Transverse colon (tissue), 4 donors: ENCODE data around the gene ZYG11B. TPM values are rescaled to one million over a fixed set of nuclear protein-coding genes. Genes with fewer than 3 reads are reported as not detected.
"Not testable (repeated sequence)": the region's sequence is repeated elsewhere in the genome, so short reads cannot be mapped to it uniquely, and the experiment has no call there.

Experiments
- DNase-seq: peaks from one replicate; pipeline ENCODE4 v3.0.0-alpha.2; 2019
- H3K27ac ChIP-seq, 4 donors: fragments of 200-600 bp; sonication (generic); 2 replicates each; pipeline ENCODE4 v1.5.1; 2016 to 2018; ENCODE audit warnings: inconsistent platforms in 4 of 4
- H3K27me3 ChIP-seq: fragments of 200-600 bp; sonication (generic); 2 replicates; pipeline ENCODE4 v1.5.1; 2017; ENCODE audit warnings: inconsistent platforms
- H3K36me3 ChIP-seq, 4 donors: fragments of 200-600 bp; sonication (generic); 2 replicates each; pipeline ENCODE4 v1.5.1; 2017 to 2019; ENCODE audit warnings: inconsistent platforms in 4 of 4
- H3K4me1 ChIP-seq, 4 donors: fragments of 200-600 bp; sonication (generic); 2 replicates each; pipeline ENCODE4 v1.5.1; 2017 to 2020; ENCODE audit warnings: inconsistent platforms in 4 of 4
- H3K4me3 ChIP-seq, 4 donors: fragments of 200-600 bp; sonication (generic); 1 replicate in 1 of 4; 2 replicates in 3 of 4; pipeline versions ENCODE4 v1.5.1 to v1.6.1; 2017 to 2019; ENCODE audit warnings: inconsistent platforms in 4 of 4
- H3K9me3 ChIP-seq, 2 donors: fragments of 200-600 bp; sonication (generic); 2 replicates each; pipeline ENCODE4 v1.5.1; 2017 to 2019; ENCODE audit warnings: inconsistent platforms in 2 of 2
- CTCF ChIP-seq, 5 experiments: fragments of 200-600 bp in 3 of 5; fragments of 450-650 bp in 2 of 5; sonication (generic) in 3 of 5; IDR thresholded peaks; 1 replicate in 2 of 5; 2 replicates in 3 of 5; pipeline ENCODE4 v1.5.1; 2016 to 2017; ENCODE audit warnings: antibody characterized with exemption in 5 of 5, inconsistent platforms in 3 of 5, mild to moderate bottlenecking in 2 of 5, moderate library complexity in 1 of 5
- EP300 ChIP-seq: sonication (generic); formaldehyde crosslinking; IDR thresholded peaks from one replicate; pipeline ENCODE4 v1.6.1; 2017; ENCODE audit warnings: antibody characterized with exemption, low read depth
- POLR2A ChIP-seq: fragments of 450-650 bp; IDR thresholded peaks from one replicate; pipeline ENCODE4 v1.6.1; 2016; ENCODE audit warnings: antibody characterized with exemption, mild to moderate bottlenecking, moderate library complexity
- POLR2AphosphoS5 ChIP-seq, 3 donors: sonication (generic); formaldehyde crosslinking; IDR thresholded peaks; one replicate each; pipeline ENCODE4 v1.6.1; 2016; ENCODE audit warnings: antibody characterized with exemption in 3 of 3
- WGBS, 2 donors: methylation state at CpG; one replicate each; pipeline ENCODE4 v1.1.5; 2018; ENCODE audit warnings: low coverage in 1 of 2; 5-methylcytosine and 5-hydroxymethylcytosine counted together
- in situ Hi-C, 4 donors: fragments of 200-750 bp; cut with MboI; loops; one replicate each; pipeline versions ENCODE4 v1.15.0 to v1.15.1; 2017; ENCODE audit warnings: low sequenced_read_pairs in 3 of 4, low pct_ligation_motif_present in 1 of 4, low pct_unique_long_range_greater_than_20kb in 1 of 4
- intact Hi-C: fragments of 100-400 bp; cut with DNase I; formaldehyde crosslinking; loops from one replicate; pipeline ENCODE4 v1.15.1; 2023; ENCODE audit warnings: low total_unique reads
- total RNA-seq, 4 donors: library from RNA; depleted of rRNA; stranded (reverse); fragments of >200 nt; gene quantifications; one replicate each; pipeline ENCODE4 v1.1.0, GENCODE V29; 2016

ZYG11B gene
- total RNA-seq, 4 donors from 2014 or later = 16.9 to 75.9 (median 45.2) TPM

DNA sequence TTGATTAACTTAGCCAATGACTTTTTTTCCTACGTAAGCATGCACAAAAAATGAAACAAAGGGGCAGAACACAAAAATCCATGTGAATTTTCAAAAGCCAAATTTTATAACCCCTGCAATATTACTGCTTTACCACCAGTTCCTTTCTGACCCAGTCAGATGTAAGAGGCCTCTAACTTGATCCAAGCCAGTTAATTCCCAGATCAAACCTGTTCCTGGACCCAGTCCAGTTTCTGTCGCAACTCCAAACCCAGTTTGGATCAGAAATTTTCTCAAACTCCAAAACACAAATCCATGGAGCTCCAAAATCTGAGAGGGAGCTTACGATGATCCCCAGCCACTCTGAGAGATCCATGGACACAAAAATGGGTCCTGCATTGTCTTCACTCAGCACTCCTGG, 108.5 kb downstream of the ZYG11B start:
- Histone ChIP-seq H3K27me3 (no peaks in the 10 kb centered on the region), H3K4me1 (no peaks in the 10 kb centered on the region), H3K9me3 (no peaks in the 10 kb centered on the region), H3K27ac (no peak overlapping the region), H3K4me3 (no peak overlapping the region), H3K36me3 (no peaks in the 10 kb centered on the region)
- DNase-seq = no peak
- in situ Hi-C loops (no loop called here), intact Hi-C loops (no loop called here)
- TF ChIP-seq POLR2A (no peak), POLR2AphosphoS5 (IDR thresholded peaks at IDR 0.05) (no peak), EP300 (no peak), CTCF (IDR thresholded peaks at IDR 0.05) (no peak)
- WGBS, 2 donors = 91 to 92% methylated on average over 2 to 3 of the region's 3 CpGs

- DNase-seq = no peak
- H3K27ac ChIP-seq = no peak overlapping the region
- H3K9me3 ChIP-seq = no peaks in the 10 kb centered on the region
- in situ Hi-C loops = no loop called here
- 55% methylated on average over 3 of the region's 3 CpGs for WGBS, 2 donors
- no peak for TF ChIP-seq EP300
- TF ChIP-seq POLR2A = no peak
- TF ChIP-seq POLR2AphosphoS5 (IDR thresholded peaks at IDR 0.05) = no peak
- TF ChIP-seq CTCF (IDR thresholded peaks at IDR 0.05) = no peak
- peaks cover 4% of the 10 kb centered on the region for H3K27me3 ChIP-seq
- H3K4me1 ChIP-seq = no peaks in the 10 kb centered on the region
- H3K36me3 ChIP-seq = no peaks in the 10 kb centered on the region
- no peak overlapping the region for H3K4me3 ChIP-seq
- intact Hi-C loops = no loop called here
Measured at GRCh38 chr1:52836035-52836434, 109.8 kb downstream of the ZYG11B start.

DNA sequence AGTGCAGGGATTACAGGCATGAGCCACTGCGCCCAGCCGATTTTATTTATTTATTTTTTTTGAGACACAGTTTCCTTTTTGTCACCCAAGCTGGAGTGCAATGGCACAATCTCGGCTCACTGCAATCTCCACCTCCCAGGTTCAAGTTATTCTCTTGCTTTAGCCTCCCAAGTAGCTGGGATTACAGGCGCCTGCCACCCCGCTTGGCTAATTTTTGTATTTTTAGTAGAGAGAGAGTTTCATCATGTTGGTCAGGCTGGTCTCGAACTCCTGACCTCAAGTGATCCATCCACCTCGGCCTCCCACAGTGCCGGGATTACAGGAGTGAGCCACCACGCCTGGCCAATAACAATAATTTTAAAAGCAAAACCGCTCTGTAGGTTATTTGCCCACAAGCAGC, 112.9 kb downstream of the ZYG11B start:
- DNase-seq, in situ Hi-C loops, intact Hi-C loops, H3K9me3 ChIP-seq, H3K36me3 ChIP-seq, H3K4me3 ChIP-seq, H3K27ac ChIP-seq: not testable (repeated sequence)
- WGBS, 2 donors = 86 to 90% methylated on average over 7 to 10 of the region's 10 CpGs
- Histone ChIP-seq H3K27me3 (peaks cover 34% of the 10 kb centered on the region), H3K4me1 (peaks cover 6 to 16% (median 12%) of the 10 kb centered on the region in 4 donors)

DNA sequence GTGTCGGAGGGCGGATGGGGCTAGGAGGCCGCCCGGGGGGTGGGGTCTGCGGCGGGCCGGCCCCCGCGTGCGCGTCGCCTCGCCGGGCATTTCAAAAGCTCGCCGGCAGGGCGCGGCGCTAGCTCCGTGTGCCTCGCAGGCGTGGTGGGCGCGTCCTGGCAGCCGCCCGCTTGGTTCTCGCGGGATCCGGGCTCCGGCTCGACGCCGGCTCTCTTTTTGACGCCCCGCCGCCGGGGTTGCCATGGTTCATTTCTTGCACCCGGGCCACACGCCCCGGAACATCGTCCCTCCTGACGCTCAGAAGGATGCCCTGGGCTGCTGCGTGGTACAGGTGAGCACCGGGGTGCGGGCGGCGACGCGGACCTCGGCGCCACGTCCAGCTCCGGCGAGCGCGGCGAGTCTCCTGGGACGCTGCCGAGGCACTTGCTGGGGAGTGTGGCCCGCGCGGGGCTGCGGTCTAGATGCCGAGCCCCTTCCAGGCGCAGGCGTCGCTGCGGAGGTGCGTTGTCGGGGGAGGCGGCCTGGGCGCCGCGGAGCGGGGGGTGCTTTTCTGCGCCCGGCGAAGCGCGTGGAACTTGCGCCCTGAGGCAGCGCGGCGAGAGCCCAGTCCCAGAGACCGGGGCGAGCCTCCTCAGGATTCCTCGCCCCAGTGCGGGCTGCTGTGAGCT, 116.5 kb downstream of the ZYG11B start, which contains the start of gene ZYG11A:
Gene ZYG11A (plus strand): TSS at position 118 of the 668 bp plus-strand sequence. CDS start 124 bp downstream, at position 242.
- H3K27ac ChIP-seq = no peak within 1 kb of the TSS
- peaks cover 6 to 16% (median 12%) of the 10 kb centered on the region in 4 donors for H3K4me1 ChIP-seq
- WGBS, 2 donors = 23% methylated on average over 65 of the region's 88 CpGs; no CpG with 5 or more reads in 1 of the 2 donors
- peak within 1 kb of the TSS; percentile 10 to 51 (median 22) for H3K4me3 ChIP-seq
- H3K27me3 ChIP-seq = peaks cover 57% of the 10 kb centered on the region
- intact Hi-C loops = no loop called here
- no peaks in the 10 kb centered on the region for H3K36me3 ChIP-seq
- TF ChIP-seq CTCF (IDR thresholded peaks at IDR 0.05) (peak in 2 of 5 experiments; percentile 29 to 31), POLR2A (no peak), EP300 (no peak), POLR2AphosphoS5 (IDR thresholded peaks at IDR 0.05) (no peak)
- peak; percentile 64 for DNase-seq
- in situ Hi-C loops = no loop called here
- H3K9me3 ChIP-seq = no peaks in the 10 kb centered on the region

- H3K27me3 ChIP-seq = peaks cover 57% of the 10 kb centered on the region
- intact Hi-C loops, H3K9me3 ChIP-seq, H3K36me3 ChIP-seq, H3K27ac ChIP-seq, H3K4me3 ChIP-seq, in situ Hi-C loops, DNase-seq: not testable (repeated sequence)
- 81 to 83% methylated on average over 5 to 6 of the region's 6 CpGs for WGBS, 2 donors
- peaks cover 6 to 16% (median 12%) of the 10 kb centered on the region in 4 donors for H3K4me1 ChIP-seq
Measured at GRCh38 chr1:52845119-52845518, 118.9 kb downstream of the ZYG11B start.
